NCI-H1436 (cell line): ENCODE measurements around the gene NACC2.

Experiments
- DNase-seq: peaks from one replicate; lab custom pipeline; 2025; lab: John Stamatoyannopoulos, UW

The NACC2 gene

GRCh38 chr9:135957431-135957830 lies 137.7 kb downstream of the NACC2 start:
- no peak for DNase-seq

GRCh38 chr9:135956802-135957174 lies 138.3 kb downstream of the NACC2 start:
- no peak for DNase-seq
